GM23248 (cell line): Measurements from ENCODE around the gene REXO5. TPM values are rescaled to one million over a fixed set of nuclear protein-coding genes. Genes with fewer than 3 reads are reported as not detected.

Experiments used
- DNase-seq: peaks from one replicate; pipeline ENCODE4 v3.0.0-alpha.2; 2015
- H2AFZ ChIP-seq: fragments of 200-600 bp; sonication (generic); 2 replicates; pipeline ENCODE4 v1.6.1; 2016; ENCODE audit warnings: antibody characterized with exemption
- H3F3A ChIP-seq: fragments of 200-600 bp; sonication (generic); 2 replicates; pipeline ENCODE4 v1.6.1; 2016; ENCODE audit warnings: mild to moderate bottlenecking, antibody characterized with exemption, mixed run types; ENCODE audit not compliant: insufficient read depth
- H3K27ac ChIP-seq: fragments of 200-600 bp; sonication (generic); 2 replicates; pipeline ENCODE4 v1.5.1; 2016; ENCODE audit warnings: mild to moderate bottlenecking
- H3K27me3 ChIP-seq: fragments of 200-600 bp; sonication (generic); replicated peaks from 2 replicates; pipeline ENCODE4 v1.6.1; 2016; ENCODE audit warnings: mild to moderate bottlenecking; ENCODE audit not compliant: insufficient read depth
- H3K36me3 ChIP-seq: fragments of 200-600 bp; sonication (generic); 2 replicates; pipeline ENCODE4 v1.6.1; 2016; ENCODE audit warnings: low read depth, mild to moderate bottlenecking
- H3K4me1 ChIP-seq: fragments of 200-600 bp; sonication (generic); 2 replicates; pipeline ENCODE4 v1.6.1; 2016; ENCODE audit warnings: mild to moderate bottlenecking; ENCODE audit not compliant: insufficient read depth
- H3K4me2 ChIP-seq: fragments of 200-600 bp; sonication (generic); one replicate; pipeline ENCODE4 v1.6.1; 2016; ENCODE audit warnings: mild to moderate bottlenecking; ENCODE audit not compliant: unreplicated experiment
- H3K4me3 ChIP-seq: fragments of 200-600 bp; sonication (generic); 2 replicates; pipeline ENCODE4 v1.5.1; 2016; ENCODE audit warnings: mild to moderate bottlenecking
- H3K79me2 ChIP-seq: fragments of 200-600 bp; sonication (generic); 2 replicates; pipeline ENCODE4 v1.6.1; 2016; ENCODE audit warnings: mild to moderate bottlenecking; ENCODE audit not compliant: insufficient read depth
- H3K9ac ChIP-seq: fragments of 200-600 bp; sonication (generic); 2 replicates; pipeline ENCODE4 v1.6.1; 2016; ENCODE audit warnings: mild to moderate bottlenecking
- H3K9me2 ChIP-seq: fragments of 200-600 bp; sonication (generic); 2 replicates; pipeline ENCODE4 v1.6.1; 2016; ENCODE audit warnings: mixed run types, mild to moderate bottlenecking, moderate library complexity; ENCODE audit not compliant: insufficient read depth
- H3K9me3 ChIP-seq: fragments of 200-600 bp; sonication (generic); one replicate; pipeline ENCODE4 v1.6.1; 2017; ENCODE audit warnings: low read depth
- H4K20me1 ChIP-seq: fragments of 200-600 bp; sonication (generic); 2 replicates; pipeline ENCODE4 v1.6.0; 2016; ENCODE audit not compliant: insufficient read depth
- EZH2 ChIP-seq: fragments of 200-600 bp; sonication (generic); IDR thresholded peaks from 2 replicates; pipeline ENCODE4 v1.6.1; 2018; ENCODE audit warnings: antibody characterized with exemption, mild to moderate bottlenecking; ENCODE audit not compliant: insufficient read depth, poor library complexity, severe bottlenecking
- EZH2phosphoT487 ChIP-seq: fragments of 200-600 bp; sonication (generic); IDR thresholded peaks from 2 replicates; pipeline ENCODE4 v1.6.1; 2018; ENCODE audit warnings: antibody characterized with exemption, moderate library complexity, mild to moderate bottlenecking, low read depth; ENCODE audit not compliant: insufficient read depth
- WGBS, 2 experiments: methylation state at CpG; one replicate each; pipeline ENCODE4 v1.1.6; 2015 to 2017; ENCODE audit warnings: low lambda C conversion rate in 2 of 2, low coverage in 1 of 2; ENCODE audit errors: missing lambda C conversion rate in 2 of 2; 5-methylcytosine and 5-hydroxymethylcytosine counted together
- in situ Hi-C: fragments of 300-500 bp; cut with MboI; formaldehyde crosslinking; loops from 2 replicates; pipeline ENCODE4 v1.15.0; 2020
- polyA plus RNA-seq: library from polyadenylated mRNA; unstranded; fragments of >200 nt; fragmentation: Nextera tagmentation; extraction: Ambion mirVana; gene quantifications from 2 replicates; pipeline ENCODE4 v1.2.1, GENCODE V29; 2016
- total RNA-seq: library from RNA; depleted of rRNA; stranded (reverse); fragments of >200 nt; shearing (Covaris generic); gene quantifications from 2 replicates; pipeline ENCODE4 v1.2.3, GENCODE V29; 2014; rRNA removed

Gene REXO5, protein sequence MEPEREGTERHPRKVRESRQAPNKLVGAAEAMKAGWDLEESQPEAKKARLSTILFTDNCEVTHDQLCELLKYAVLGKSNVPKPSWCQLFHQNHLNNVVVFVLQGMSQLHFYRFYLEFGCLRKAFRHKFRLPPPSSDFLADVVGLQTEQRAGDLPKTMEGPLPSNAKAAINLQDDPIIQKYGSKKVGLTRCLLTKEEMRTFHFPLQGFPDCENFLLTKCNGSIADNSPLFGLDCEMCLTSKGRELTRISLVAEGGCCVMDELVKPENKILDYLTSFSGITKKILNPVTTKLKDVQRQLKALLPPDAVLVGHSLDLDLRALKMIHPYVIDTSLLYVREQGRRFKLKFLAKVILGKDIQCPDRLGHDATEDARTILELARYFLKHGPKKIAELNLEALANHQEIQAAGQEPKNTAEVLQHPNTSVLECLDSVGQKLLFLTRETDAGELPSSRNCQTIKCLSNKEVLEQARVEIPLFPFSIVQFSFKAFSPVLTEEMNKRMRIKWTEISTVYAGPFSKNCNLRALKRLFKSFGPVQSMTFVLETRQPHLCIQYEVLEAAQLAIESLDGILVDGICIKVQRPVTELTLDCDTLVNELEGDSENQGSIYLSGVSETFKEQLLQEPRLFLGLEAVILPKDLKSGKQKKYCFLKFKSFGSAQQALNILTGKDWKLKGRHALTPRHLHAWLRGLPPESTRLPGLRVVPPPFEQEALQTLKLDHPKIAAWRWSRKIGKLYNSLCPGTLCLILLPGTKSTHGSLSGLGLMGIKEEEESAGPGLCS
- total RNA-seq (7.0 and 11.0 TPM in 2 replicates), polyA plus RNA-seq (3.4 and 3.5 TPM in 2 replicates)

DNA sequence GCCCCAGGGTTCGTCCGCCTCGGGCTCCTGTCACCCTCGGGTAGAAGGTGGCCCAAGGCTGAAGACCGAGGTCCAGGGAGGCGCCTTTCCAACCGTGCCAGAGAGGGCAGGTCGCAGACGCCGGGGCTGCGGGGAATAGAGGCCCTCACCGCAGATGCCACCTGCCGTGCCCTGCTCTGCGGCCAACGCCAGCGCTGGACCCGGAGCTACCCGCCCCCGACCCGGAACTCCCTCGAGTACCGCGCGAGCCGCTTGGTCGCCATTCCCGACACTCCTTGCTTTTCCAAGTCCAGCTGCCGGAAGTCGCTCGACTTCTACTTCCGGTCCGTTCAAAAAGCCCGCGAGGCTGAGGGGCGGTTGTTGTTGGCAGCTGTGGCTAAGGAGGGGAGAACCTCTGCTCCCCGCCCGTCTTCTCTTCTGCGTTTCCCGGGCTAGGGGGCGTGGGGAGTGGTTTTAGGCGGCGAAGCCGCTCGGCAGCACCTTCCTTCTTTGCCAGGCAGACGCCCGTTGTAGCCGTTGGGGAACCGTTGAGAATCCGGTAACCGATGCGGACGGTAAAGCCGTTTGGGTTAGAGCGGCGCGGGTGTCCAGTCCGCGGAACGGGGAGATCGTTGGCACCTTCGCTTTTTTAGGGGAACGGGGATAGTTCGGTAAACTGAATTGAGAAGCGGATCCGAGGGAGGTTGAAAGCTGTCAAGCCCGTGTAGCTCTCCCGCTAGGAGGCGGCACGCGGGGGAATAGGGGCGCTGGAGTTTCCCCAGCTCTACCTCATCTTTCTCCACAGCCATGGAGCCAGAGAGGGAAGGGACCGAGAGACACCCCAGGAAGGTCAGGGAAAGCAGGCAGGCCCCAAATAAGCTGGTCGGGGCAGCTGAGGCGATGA, at the start of gene REXO5, which contains the start of gene ERI2:
TSS of gene REXO5 (plus strand) at position 360 of the 883 bp plus-strand sequence. CDS start at position 787, 427 bp downstream.
TSS of gene ERI2 (minus strand) at position 305 of the 883 bp plus-strand sequence. CDS start at position 263, 42 bp downstream.
- TF ChIP-seq EZH2phosphoT487 (no peak), EZH2 (no peak)
- Histone ChIP-seq H3K9me3 (no peaks in the 10 kb centered on the region), H3K4me2 (peak within 1 kb of the TSS; percentile 76), H3K9me2 (no peaks in the 10 kb centered on the region), H3K9ac (peak within 1 kb of the TSS; percentile 80), H3F3A (peaks cover 21% of the 10 kb centered on the region), H3K27me3 (no peaks in the 10 kb centered on the region), H3K4me3 (peak within 1 kb of the TSS; percentile 91), H3K36me3 (no peaks in the 10 kb centered on the region), H4K20me1 (no peaks in the 10 kb centered on the region), H2AFZ (peak within 1 kb of the TSS; percentile 96), H3K27ac (peak within 1 kb of the TSS; percentile 69), H3K4me1 (peaks cover 12% of the 10 kb centered on the region; the same call in 1 of the 2 replicates), H3K79me2 (peaks cover 7% of the 10 kb centered on the region; the same call in 1 of the 2 replicates)
- in situ Hi-C loops, result no loop called here
- 1 to 2% methylated on average over 70 to 73 of the region's 74 CpGs for WGBS, 2 experiments
- DNase-seq, result peak; percentile 95

DNA sequence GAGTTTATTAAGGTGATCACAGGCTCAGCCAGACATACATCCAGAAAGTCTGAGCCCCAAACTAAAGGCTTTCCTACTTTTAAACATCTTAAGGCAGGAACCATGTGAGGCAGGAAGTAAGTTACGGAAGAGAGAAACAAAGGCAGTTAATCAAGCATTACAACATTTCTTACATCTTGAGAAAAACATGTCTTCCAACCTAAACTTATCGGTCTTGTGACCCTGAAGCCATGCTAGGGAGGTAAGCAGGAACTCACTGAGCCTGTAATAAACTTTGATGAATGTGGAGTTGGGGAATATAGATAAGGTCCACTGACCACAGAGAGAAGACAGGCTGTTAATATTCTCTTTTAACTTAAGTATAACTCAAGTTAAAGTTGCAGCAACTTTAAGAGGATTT, 46.0 kb upstream of the REXO5 start:
- Histone ChIP-seq H3K4me3 (no peak overlapping the region), H3K4me2 (no peak overlapping the region), H3K9ac (no peak overlapping the region), H3F3A (no peaks in the 10 kb centered on the region), H3K36me3 (no peaks in the 10 kb centered on the region), H3K27me3 (no peaks in the 10 kb centered on the region), H3K9me2 (no peaks in the 10 kb centered on the region), H4K20me1 (no peaks in the 10 kb centered on the region), H3K9me3 (no peaks in the 10 kb centered on the region), H3K4me1 (no peaks in the 10 kb centered on the region), H3K79me2 (no peaks in the 10 kb centered on the region), H3K27ac (no peak overlapping the region), H2AFZ (no peak overlapping the region)
- WGBS, 2 experiments, result 39 to 58% methylated on average over 2 of the region's 2 CpGs
- DNase-seq, result no peak
- in situ Hi-C loops, result no loop called here
- no peak for TF ChIP-seq EZH2
- no peak for TF ChIP-seq EZH2phosphoT487

GRCh38 chr16:20761175-20761574, 45.2 kb upstream of the REXO5 start:
- no peak overlapping the region for H3K27ac ChIP-seq
- no peaks in the 10 kb centered on the region for H3K27me3 ChIP-seq
- in situ Hi-C loops, result no loop called here
- no peaks in the 10 kb centered on the region for H3K79me2 ChIP-seq
- no peak overlapping the region for H3K9ac ChIP-seq
- H2AFZ ChIP-seq, result no peak overlapping the region
- no peaks in the 10 kb centered on the region for H3K4me1 ChIP-seq
- 11 to 15% methylated on average over 1 of the region's 1 CpG for WGBS, 2 experiments
- no peak for TF ChIP-seq EZH2
- no peak for TF ChIP-seq EZH2phosphoT487
- no peak overlapping the region for H3K4me2 ChIP-seq
- no peaks in the 10 kb centered on the region for H3K9me2 ChIP-seq
- H3K4me3 ChIP-seq, result no peak overlapping the region
- H4K20me1 ChIP-seq, result no peaks in the 10 kb centered on the region
- H3F3A ChIP-seq, result no peaks in the 10 kb centered on the region
- H3K36me3 ChIP-seq, result no peaks in the 10 kb centered on the region
- DNase-seq, result no peak
- no peaks in the 10 kb centered on the region for H3K9me3 ChIP-seq
